Tibial nerve (tissue), 4 donors: ENCODE measurements around the gene OR2T34. TPM values are rescaled to one million over a fixed set of nuclear protein-coding genes. Genes with fewer than 3 reads are reported as not detected.
"Not testable (repeated sequence)": the region's sequence is repeated elsewhere in the genome, so short reads cannot be mapped to it uniquely, and the experiment has no call there.

Experiments
- DNase-seq, 2 donors: peaks; one replicate each; pipeline ENCODE4 v3.0.0-alpha.2; 2019; ENCODE audit warnings: low spot score in 2 of 2
- H3K27ac ChIP-seq, 4 donors: fragments of 200-600 bp; sonication (generic) in 3 of 4; one replicate each; pipeline ENCODE4 v1.5.1; 2017 to 2019; ENCODE audit warnings: mild to moderate bottlenecking in 1 of 4
- H3K27me3 ChIP-seq, 2 donors: fragments of 200-600 bp; sonication (generic) in 1 of 2; one replicate each; pipeline versions ENCODE4 v1.5.1 to v1.6.0; 2017 to 2019
- H3K36me3 ChIP-seq, 3 donors: fragments of 200-600 bp; sonication (generic); one replicate each; pipeline ENCODE4 v1.5.1; 2018 to 2019
- H3K4me1 ChIP-seq, 4 donors: fragments of 200-600 bp; sonication (generic) in 3 of 4; one replicate each; pipeline ENCODE4 v1.5.1; 2017 to 2019
- H3K4me3 ChIP-seq, 4 donors: fragments of 200-600 bp; sonication (generic) in 3 of 4; one replicate each; pipeline ENCODE4 v1.5.1; 2017 to 2019; ENCODE audit warnings: mild to moderate bottlenecking in 1 of 4, moderate library complexity in 1 of 4
- H3K9me3 ChIP-seq, 4 donors: fragments of 200-600 bp; sonication (generic) in 3 of 4; one replicate each; pipeline ENCODE4 v1.5.1; 2017 to 2019
- EP300 ChIP-seq, 2 donors: sonication (generic); formaldehyde crosslinking; IDR thresholded peaks; one replicate each; pipeline ENCODE4 v1.6.1; 2017; ENCODE audit warnings: antibody characterized with exemption in 2 of 2, mild to moderate bottlenecking in 1 of 2
- POLR2A ChIP-seq, 2 donors: fragments of 450-650 bp; IDR thresholded peaks; one replicate each; pipeline ENCODE4 v1.6.1; 2017; ENCODE audit warnings: antibody characterized with exemption in 2 of 2, mild to moderate bottlenecking in 2 of 2, moderate library complexity in 2 of 2
- WGBS, 2 donors: methylation state at CpG; one replicate each; pipeline ENCODE4 v1.1.5; 2018; 5-methylcytosine and 5-hydroxymethylcytosine counted together
- total RNA-seq, 4 donors: library from RNA; depleted of rRNA; stranded (reverse); fragments of >200 nt; gene quantifications; one replicate each; pipeline ENCODE4 v1.1.0, GENCODE V29; 2016
- TF ChIP-seq, protein P1 (sequence below), 5 experiments: fragments of 200-600 bp in 3 of 5; fragments of 450-650 bp in 2 of 5; sonication (generic) in 3 of 5; IDR thresholded peaks; one replicate each; pipeline ENCODE4 v1.5.1; 2016 to 2019; ENCODE audit warnings: antibody characterized with exemption in 5 of 5, mild to moderate bottlenecking in 3 of 5, moderate library complexity in 2 of 5

OR2T34 gene
- total RNA-seq, 4 donors from 2014 or later: not detected

- TF ChIP-seq POLR2A (IDR thresholded peaks at IDR 0.05) (no peak), EP300 (IDR thresholded peaks at IDR 0.05) (no peak)
- TF ChIP-seq, protein P1, sequence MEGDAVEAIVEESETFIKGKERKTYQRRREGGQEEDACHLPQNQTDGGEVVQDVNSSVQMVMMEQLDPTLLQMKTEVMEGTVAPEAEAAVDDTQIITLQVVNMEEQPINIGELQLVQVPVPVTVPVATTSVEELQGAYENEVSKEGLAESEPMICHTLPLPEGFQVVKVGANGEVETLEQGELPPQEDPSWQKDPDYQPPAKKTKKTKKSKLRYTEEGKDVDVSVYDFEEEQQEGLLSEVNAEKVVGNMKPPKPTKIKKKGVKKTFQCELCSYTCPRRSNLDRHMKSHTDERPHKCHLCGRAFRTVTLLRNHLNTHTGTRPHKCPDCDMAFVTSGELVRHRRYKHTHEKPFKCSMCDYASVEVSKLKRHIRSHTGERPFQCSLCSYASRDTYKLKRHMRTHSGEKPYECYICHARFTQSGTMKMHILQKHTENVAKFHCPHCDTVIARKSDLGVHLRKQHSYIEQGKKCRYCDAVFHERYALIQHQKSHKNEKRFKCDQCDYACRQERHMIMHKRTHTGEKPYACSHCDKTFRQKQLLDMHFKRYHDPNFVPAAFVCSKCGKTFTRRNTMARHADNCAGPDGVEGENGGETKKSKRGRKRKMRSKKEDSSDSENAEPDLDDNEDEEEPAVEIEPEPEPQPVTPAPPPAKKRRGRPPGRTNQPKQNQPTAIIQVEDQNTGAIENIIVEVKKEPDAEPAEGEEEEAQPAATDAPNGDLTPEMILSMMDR (IDR thresholded peaks at IDR 0.05): no peak
- Histone ChIP-seq H3K4me1 (no peaks in the 10 kb centered on the region), H3K4me3 (no peak overlapping the region), H3K27ac (no peak overlapping the region), H3K27me3 (no peaks in the 10 kb centered on the region), H3K9me3 (no peaks in the 10 kb centered on the region), H3K36me3 (no peaks in the 10 kb centered on the region)
- DNase-seq: no peak
- WGBS, 2 donors: 69 to 76% methylated on average over 1 of the region's 1 CpG
These were observed 18.1 kb upstream of the OR2T34 start for GRCh38 chr1:248592655-248593054.

GRCh38 chr1:248590055-248590454 lies 15.5 kb upstream of the OR2T34 start:
- no peak for DNase-seq
- Histone ChIP-seq H3K27ac (no peak overlapping the region), H3K36me3 (no peaks in the 10 kb centered on the region), H3K9me3 (no peaks in the 10 kb centered on the region), H3K4me3 (no peak overlapping the region), H3K4me1 (no peaks in the 10 kb centered on the region), H3K27me3 (no peaks in the 10 kb centered on the region)
- TF ChIP-seq POLR2A (IDR thresholded peaks at IDR 0.05) (no peak), EP300 (IDR thresholded peaks at IDR 0.05) (no peak)
- TF ChIP-seq, protein P1 (IDR thresholded peaks at IDR 0.05): no peak
- 89 to 92% methylated on average over 17 of the region's 17 CpGs for WGBS, 2 donors

DNA sequence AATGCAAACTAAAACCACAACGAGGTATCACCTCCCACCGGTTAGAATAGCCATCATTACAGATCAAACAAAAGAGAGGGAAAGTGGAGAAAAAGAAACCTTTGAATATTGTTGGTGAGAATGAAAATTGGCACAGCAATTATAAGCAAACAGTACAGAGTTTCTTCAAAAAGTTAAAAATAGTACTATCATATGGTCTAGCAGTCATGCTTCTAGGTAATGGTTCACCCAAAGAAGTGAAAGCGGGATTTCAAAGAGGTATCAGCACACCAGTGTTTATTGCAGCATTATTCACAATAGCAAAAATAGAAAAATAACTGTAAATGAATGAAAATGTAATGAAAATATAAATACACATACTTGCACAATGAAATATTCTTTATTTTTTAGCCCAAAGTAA lies 14.8 kb upstream of the OR2T34 start:
- no peaks in the 10 kb centered on the region for H3K27me3 ChIP-seq
- no peak overlapping the region for H3K4me3 ChIP-seq
- no peak for TF ChIP-seq POLR2A (IDR thresholded peaks at IDR 0.05)
- no peak for DNase-seq
- no peaks in the 10 kb centered on the region for H3K9me3 ChIP-seq
- no peaks in the 10 kb centered on the region for H3K36me3 ChIP-seq
- H3K27ac ChIP-seq: no peak overlapping the region
- WGBS, 2 donors: 80 to 86% methylated on average over 3 of the region's 3 CpGs
- H3K4me1 ChIP-seq: no peaks in the 10 kb centered on the region

- no peak for DNase-seq
- H3K27ac ChIP-seq: no peak overlapping the region
- WGBS, 2 donors: 81 to 82% methylated on average over 3 of the region's 3 CpGs
- H3K27me3 ChIP-seq: no peaks in the 10 kb centered on the region
- no peaks in the 10 kb centered on the region for H3K4me1 ChIP-seq
- no peaks in the 10 kb centered on the region for H3K9me3 ChIP-seq
- TF ChIP-seq POLR2A (IDR thresholded peaks at IDR 0.05) (no peak), EP300 (IDR thresholded peaks at IDR 0.05) (no peak)
- TF ChIP-seq, protein P1 (IDR thresholded peaks at IDR 0.05): no peak
- H3K36me3 ChIP-seq: no peaks in the 10 kb centered on the region
- H3K4me3 ChIP-seq: no peak overlapping the region
These were observed 10.7 kb upstream of the OR2T34 start for GRCh38 chr1:248585266-248585665.

DNA sequence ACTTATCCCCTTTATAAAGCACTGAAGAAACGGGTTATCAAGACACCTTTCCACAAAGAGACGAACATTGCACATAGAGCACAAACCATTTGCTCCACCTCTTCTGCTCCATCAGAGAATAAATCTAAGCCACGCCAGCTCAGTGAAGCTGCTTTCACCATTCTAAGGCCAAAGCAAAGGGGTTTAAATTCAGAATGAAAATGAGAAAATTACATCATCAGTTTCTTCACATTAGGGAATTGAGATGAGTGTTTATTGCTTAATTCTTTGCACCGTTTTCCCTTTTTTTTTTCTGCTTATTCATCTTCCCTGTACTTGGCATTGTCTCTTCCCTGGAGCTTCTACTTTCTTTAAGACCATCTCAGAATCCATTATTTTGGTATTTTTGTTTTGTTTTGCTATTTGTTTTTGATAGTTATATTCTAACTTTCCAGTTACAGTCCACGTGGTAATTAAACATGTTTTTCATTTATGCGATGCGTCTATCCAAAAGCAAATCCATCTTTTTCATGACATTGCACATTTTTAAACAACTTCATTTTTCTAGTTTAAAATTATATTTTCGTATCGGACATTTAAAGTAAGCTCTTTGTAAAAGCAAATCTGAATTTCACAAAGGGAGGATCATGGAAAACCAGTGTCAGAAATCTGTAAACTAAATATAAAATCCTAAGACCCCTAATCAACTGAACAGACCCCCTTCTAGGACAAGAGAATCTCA lies 1.9 kb upstream of the OR2T34 start:
- no peaks in the 10 kb centered on the region for H3K4me1 ChIP-seq
- 72 to 80% methylated on average over 9 of the region's 9 CpGs for WGBS, 2 donors
- H3K9me3 ChIP-seq: no peaks in the 10 kb centered on the region
- no peak overlapping the region for H3K27ac ChIP-seq
- no peaks in the 10 kb centered on the region for H3K27me3 ChIP-seq
- H3K4me3 ChIP-seq: no peak overlapping the region
- H3K36me3 ChIP-seq: no peaks in the 10 kb centered on the region
- TF ChIP-seq EP300 (IDR thresholded peaks at IDR 0.05) (no peak), POLR2A (IDR thresholded peaks at IDR 0.05) (no peak)
- TF ChIP-seq, protein P1 (IDR thresholded peaks at IDR 0.05): no peak
- DNase-seq: no peak

DNA sequence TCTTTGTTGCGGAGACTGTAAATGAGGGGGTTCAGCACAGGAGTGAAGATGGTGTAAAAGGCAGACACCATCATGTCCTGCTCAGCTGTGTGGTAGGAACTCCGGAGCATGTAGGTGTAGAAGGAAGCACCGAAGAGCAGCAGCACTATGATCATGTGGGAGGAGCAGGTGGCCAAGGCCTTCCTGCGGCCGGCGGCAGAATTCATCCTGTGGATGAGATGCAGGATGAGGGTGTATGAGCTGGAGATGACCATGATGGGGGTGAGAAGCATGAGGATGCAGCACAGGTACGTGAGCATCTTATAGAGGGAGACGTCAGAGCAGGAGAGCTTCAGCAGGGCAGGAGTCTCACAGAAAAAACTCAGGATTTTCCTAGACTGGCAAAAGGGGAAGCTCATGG lies 701 bp downstream of the OR2T34 start:
- H3K4me3 ChIP-seq, H3K4me1 ChIP-seq, DNase-seq, H3K27me3 ChIP-seq, H3K9me3 ChIP-seq, H3K27ac ChIP-seq, H3K36me3 ChIP-seq: not testable (repeated sequence)
- WGBS, 2 donors: 78 to 91% methylated on average over 2 to 6 of the region's 8 CpGs

DNA sequence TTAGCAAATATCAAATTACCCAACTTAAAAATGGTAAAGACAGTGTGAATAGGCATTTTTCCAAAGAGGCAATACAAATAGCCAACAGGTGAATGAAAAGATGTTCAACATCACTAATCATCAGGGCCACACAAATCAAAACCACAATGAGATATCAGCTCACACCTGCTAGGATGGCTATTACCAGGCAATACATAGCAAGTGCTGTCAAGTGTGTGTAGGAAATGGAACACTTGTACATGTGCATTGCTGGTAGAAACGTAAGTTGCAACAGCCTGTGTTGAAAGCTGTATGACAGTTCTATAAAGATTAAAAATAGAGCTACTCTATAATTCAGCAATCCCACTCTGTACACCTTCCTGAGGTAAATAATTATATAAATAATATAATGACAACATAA lies 2.5 kb downstream of the OR2T34 start:
- WGBS, 2 donors: no CpG with 5 or more reads among the region's 1 CpG
- H3K27me3 ChIP-seq, H3K4me3 ChIP-seq, H3K9me3 ChIP-seq, DNase-seq, H3K27ac ChIP-seq, H3K36me3 ChIP-seq, H3K4me1 ChIP-seq: not testable (repeated sequence)

GRCh38 chr1:248570811-248571210 lies 3.7 kb downstream of the OR2T34 start:
- not testable (repeated sequence) for H3K4me1 ChIP-seq, H3K9me3 ChIP-seq, DNase-seq, H3K36me3 ChIP-seq, H3K27me3 ChIP-seq, H3K27ac ChIP-seq, H3K4me3 ChIP-seq
- 48 to 60% methylated on average over 3 of the region's 3 CpGs for WGBS, 2 donors

DNA sequence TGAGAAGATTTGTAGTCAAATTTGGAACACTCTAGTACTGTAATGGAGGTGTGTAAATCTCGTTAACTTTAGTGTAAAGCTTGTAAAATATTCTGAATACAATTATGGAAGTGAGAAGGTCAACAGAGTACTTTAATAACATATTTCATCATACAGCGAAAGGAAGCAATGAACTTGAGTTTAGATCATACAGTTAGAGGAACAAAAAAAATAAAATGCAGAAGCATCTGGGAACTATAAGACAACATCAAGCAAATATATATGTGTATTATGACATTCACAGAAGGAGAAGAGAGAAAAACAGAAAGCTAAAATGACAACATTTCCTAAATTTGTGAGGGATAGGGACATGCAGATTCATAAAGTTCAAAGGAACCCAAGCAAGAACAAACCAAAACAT lies 5.5 kb downstream of the OR2T34 start:
- H3K4me1 ChIP-seq, H3K27me3 ChIP-seq, H3K4me3 ChIP-seq, H3K27ac ChIP-seq, DNase-seq, H3K9me3 ChIP-seq, H3K36me3 ChIP-seq: not testable (repeated sequence)
- 22 to 27% methylated on average over 2 of the region's 2 CpGs for WGBS, 2 donors
